Inflammatory macrophage treated with lipopolysaccharide for 4 hours (primary cell): Measurements from ENCODE around the gene RS1.

Source experiments
- DNase-seq: peaks from one replicate; pipeline ENCODE4 v3.0.0-alpha.2; 2020

RS1 gene

DNA sequence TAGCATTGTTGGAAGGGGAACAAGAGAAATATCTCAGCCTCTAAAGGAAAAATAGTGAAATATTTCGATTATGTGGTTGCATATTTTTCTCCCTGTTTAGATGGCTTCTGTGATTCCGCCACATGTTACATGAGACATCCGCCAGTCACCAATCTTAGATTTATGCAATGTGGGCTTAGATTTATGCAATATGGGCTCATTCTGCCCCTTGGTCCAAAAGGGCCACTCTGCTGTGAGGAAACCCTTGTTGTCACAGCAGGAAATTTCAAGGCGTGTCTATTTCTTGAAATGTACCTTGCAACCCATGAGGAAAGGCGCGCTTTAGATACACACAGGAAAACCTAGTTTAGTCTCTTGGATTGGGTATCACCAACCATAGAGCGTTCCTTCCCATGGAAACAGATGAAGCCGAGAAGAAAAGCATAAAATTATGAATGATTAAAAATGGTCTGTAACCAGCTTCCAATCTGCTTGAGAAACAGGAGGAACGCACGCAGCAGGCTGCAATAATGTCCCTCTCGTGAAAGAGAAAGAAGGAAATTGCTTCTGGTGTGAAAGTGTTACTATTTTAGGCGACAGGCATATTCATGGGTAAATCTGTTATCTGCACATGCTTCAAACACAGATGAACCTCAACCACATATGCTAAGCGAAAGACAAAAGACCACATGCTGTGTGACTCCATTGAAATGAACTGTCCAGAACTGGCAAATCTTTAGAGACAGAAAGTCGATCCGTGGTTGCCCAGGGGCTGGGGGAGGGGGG is 3.7 kb downstream of the RS1 start:
- peak; percentile 79 for DNase-seq

DNA sequence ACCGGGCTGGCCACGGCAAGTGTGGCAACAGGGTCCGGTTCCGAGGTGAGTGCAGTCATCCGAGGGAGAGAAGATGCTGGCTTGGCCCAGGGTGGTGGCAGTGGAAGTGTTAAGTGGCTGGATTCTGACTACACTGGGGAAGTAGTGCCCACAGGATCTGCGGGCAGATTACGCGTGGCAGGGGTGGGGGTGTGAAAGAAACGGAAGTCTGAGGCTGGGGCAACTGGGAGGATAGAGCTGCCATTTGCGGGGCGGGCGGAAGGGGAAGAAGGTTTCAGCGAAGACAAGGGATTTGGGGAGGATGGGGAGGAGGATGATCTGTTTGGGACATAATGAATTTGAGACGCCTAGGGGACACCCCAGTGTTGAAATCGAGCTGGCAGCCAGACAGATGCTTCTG is 5.3 kb downstream of the RS1 start:
- DNase-seq, result peak; percentile 51

DNA sequence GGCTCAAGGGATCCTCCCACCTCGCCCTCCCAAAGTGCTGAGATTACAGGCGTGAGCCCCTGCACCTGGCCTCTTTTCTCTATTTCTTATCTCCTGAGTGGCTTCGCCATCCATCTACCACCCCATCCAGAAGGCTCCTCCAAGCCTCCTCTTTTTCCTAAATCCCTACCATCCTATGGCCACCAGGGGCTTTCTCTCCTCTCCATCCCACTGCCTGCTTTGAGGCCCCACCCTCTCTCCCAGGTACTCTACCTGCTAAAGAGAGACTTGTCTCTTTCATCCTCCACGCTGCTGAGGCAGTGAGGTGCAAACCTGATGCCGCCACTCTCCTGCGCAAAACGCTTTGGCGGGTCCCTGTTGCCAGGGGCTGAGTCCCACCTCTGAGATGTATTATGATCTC is 7.0 kb downstream of the RS1 start:
- DNase-seq, result no peak

DNA sequence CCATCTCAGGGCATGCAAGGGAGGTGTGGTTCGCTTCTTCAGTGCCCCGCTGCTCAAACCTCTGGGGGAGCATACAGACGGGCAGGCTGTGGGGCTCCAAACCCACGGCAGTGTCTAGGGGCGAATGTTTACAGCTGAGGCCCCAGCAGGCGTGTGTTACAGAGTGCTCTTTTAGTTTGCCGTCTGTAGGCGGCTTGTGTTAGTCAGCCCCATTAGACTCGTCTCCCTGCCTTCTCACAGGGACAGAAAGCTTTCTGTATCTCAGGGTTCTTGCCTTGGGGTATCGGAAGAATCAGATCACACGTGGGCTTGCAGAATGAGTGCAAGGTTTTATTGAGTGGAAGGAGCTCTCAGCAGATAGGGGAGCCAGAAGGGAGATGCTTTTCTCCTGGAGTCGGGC is 10.6 kb downstream of the RS1 start:
- no peak for DNase-seq

DNA sequence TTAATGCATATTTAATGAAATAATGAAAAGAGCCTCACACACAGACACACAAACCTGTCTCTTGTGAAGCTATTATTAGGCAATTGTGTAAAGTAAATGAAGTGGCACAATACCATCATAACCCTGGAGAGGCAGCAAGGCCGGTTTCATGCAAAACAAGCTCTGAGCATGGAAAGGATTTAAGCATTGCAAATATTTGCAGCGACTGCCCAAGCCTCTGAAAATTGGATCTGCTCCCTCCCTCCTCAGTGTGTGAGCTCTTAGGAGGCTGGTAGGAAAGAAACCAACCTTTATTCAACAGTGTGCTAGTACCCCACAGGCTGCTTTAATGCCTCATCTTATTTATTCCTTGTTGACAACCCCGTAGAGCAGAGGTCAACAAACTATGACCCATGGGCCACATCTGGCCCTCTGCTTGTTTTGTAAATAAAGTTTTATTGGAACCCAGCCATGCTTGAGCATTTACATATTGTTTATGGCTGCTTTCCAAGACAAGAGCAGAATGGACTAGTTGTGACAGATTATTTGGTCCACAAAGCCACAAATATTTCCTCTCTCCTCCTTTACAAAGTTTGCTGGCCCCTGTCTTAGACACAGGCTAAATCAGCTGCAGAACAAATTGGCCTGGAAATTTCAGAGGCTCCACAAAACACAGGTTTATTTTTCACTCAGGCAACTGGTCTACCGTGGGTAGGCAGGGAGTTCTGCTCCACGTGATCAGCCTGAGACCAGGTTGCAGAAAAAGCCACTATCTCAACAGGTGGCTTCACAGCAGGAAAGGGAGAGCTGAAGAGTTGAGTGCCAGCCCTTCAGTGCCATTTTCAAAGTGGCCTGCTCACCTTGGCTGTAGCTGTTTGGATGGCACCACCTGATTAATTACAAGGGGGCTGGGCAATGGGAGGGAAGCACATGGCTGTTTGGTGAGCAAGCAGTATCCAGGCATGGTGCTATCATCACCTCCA is 16.8 kb downstream of the RS1 start:
- no peak for DNase-seq

DNA sequence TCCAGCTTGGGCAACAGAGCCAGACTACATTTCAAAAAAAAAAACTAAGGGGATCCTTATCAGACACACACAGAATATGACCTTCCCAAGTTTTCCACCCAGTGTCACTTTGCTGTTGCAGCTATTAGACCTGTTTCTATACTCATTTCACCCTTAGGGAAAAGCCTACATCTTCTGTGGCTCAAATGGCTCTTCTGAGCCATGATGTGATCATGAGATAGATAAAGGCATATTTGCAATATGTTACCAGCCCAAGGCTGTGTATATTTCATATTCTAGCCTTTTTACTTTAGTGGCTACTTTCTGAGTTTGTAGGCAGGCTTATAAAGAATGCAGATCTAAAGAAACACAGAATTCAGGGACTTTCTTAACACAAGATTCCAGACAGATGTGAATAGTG is 19.3 kb downstream of the RS1 start:
- DNase-seq, result no peak

DNA sequence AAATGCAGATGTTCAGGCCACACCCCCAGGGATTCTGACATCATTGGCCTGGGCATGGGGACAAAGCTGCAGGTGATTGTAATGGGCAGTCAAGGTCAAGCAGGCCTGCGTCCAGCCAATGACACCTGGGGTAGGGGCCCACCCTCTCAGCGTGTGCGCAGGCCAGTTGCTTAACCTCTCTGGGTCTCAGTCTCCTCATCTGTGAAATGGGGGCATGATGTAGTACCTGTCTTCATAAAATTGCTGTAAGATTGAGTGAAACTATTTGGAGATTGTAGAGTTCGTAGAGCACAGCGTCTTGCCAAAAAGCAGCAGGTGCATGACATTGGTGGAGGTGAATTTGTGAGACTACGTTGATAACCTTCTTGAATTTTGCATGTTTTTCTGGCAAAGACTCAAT is 21.2 kb downstream of the RS1 start:
- no peak for DNase-seq

DNA sequence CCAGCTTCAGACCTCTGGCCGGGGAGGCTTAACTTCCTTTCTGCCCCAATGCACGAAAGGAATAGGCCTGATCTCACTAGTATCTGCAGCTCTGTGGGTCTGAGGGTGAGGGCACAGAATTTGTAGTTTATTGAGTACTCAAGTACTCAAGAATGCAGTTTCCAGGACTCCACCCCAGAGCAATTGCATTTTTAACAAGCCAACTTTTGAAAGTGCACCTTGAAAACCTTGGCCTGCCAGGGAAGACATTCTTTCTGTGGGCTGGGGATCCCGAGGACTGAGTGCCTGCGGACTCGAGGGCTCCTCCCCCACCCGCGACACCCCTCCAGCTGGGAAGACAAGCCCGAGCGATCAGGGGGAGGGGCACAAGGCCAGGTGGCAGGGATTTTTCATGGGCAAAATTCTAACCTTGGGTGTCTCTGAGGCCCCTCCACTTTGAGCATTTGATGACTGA is 22.4 kb downstream of the RS1 start:
- no peak for DNase-seq

DNA sequence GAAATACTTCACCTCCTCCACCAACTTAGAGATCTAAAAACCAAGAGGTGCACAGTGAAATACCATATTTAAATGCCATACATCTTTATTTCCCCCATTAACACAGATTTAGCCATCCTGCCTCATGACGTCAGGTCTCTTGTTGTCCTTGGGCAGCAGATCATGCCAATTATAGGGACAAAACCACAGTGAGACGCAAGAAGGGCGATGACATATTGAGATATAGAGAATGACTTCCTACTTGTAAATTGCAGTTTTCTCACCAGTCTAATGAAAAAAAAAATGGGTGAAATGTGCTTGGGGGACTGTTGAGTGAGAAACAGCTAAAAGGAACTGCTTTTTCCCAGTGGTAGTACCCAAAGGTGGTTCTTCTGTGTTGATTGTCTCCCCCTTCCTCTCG is 24.3 kb downstream of the RS1 start:
- peak; percentile 36 for DNase-seq

DNA sequence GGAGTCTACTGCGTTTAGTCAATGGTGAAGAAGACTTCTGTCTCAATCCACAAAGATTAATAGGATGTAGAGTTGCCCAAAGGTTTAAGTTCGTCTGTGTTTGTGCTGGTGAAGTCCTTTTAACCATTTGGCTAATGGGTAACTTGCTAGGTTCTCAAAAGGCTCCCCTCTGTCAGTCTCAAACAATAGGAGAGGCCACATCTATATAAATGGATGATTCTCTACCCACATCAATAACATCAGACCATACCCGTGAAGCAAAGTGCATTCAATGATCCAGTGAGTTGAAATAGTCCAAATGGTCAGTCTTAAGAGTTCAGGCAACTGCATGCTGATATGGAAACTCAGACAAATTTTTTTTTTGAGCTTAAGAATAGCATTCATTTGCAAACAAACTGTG is 28.1 kb downstream of the RS1 start:
- DNase-seq, result no peak

DNA sequence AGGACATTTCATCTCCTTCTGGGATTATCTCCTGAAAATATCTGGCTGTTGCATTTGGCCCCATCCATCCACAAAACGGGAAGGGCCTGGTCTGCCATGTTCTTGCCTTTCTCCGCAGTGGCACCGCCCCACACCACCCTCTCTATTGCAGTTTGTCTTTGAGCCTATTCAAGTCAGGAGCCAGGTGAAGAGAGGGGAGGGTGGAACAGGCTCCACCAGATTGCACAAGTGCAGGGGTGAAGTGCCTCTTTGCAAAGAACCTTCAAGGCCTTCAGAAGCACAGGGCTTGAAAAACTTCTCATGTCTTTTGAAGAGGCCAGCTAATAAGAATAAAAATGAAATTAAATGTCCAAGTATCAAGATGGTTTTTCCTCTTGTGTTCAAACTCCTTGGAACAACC is 28.7 kb downstream of the RS1 start:
- no peak for DNase-seq

DNA sequence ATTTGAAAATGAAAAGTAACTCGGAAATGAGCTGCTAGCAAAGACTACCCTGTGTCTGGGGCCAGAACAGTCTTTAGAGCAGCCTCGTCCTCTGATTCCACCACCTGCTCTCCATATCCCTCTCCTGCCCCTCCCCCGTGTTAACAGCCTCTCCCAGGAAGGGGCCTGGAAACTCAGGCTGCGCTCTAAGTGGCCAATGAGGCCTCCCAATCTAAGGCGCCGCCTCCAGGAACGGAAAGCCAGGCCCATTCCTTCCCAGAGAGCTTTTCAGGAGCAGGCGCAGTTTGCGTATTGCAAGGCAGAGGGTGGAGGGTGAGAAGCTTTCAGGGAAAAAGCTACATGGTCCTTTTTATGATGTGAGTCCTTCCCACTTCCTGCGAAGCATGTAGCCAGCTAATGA is 31.2 kb downstream of the RS1 start:
- no peak for DNase-seq

DNA sequence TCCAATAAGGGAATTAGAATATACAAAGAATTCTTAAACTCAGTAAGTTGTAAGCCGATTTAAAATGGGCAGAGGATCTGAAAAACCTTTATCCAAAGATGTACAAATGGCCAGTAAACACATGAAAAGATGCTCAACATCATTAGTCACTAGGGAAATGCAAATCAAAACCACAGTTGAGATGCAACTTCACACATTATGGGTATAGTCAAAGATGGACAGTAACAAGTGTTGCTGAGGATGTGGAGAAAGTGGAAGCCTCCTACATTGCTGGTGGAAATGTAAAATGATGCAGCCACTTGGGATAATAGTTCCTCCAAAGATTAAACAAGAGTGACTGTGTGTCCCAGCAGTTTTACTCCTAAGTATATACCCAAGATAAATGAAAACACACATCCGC is 32.6 kb downstream of the RS1 start:
- no peak for DNase-seq

DNA sequence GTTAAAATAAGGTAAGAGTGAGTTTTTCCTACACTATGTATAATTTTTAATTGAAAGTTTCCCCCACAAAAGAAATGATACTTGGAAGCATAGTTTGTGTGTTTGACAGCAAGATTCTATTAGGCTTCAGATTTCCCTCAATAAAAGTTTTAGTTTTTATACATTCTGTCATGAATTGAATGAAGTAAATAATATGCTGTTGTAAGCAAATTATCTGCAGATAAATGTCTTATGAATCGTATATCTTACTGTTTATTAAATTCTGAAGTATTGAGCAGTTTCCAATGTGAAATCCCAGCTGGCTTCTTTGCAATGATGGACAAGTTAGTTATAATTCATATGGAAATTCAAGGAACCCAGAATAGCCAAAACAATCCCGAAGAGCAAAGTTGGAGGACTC is 33.5 kb downstream of the RS1 start:
- DNase-seq, result no peak

DNA sequence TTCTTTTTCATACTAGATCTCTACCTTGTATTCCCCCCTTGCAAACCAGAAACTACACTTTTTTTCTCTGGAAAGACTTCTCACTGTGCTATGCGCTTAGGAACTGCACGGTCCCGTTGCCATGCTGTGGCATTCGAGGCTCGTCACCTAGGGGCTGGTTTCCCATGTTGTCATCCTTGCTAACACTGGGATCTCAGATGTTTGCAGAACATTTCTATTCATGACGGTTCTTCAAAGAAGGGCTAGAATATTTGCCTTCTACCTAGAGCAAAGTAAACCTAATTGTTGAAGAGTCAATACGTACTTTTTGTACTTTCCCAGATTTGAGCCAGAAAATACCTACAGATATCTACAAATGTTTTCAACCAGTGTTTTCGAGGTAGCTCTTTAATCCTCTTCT is 41.0 kb downstream of the RS1 start:
- no peak for DNase-seq

DNA sequence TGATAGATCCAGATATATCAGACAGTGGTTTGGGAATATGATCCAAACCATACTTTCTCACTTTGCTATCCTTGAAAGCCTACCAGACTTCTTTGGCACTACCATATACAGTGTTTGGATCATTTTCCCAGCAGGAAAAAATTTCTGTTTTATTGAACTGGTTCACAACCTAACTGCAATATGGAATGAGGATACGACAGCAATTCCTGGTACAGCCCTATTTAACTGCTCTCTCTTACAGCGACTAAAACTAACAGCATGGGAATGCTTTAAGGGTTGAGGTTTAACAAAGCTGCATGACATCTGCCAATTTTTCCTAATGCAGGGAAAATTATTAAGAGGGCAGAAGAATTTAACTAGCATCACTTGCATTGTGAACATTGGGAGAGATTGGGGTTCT is 47.3 kb downstream of the RS1 start:
- no peak for DNase-seq

DNA sequence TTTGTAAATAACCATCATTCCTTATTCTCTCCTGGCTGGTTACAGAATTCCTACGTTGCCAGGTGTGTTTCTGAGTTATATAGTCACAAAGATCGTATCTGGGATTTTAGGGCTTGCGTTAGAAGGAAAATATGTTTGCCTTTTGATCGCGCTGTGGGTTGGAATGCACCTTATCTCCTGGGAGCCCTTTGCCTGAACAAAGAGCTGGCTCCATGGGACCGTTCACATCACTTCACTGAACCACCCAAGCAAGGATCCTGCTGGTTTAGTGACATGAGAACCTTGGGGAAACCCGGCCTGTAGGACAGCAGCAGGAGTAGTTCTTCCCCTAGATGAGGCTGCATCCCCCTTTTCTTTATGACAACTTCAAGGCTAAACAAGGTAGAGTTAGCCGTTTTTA is 51.6 kb downstream of the RS1 start:
- no peak for DNase-seq

DNA sequence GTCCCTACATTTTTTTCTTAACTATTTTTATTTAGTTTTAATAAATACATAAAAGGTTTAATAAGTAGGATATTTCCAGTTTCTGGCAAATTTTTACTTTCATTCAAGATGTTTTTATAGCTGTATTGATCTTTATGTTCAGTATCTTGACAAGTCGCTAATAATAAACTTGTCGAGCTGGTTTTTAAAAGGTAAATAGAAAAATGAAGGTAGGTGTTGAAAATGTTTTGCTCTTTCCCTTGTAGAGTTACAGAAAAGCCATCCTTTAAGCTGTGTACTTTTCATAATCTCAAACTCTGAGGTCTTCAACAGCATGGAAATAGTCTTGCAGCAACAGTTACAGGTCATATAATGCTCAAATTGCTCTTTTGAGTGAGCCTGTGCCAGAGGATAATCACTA is 52.6 kb downstream of the RS1 start:
- DNase-seq, result no peak

DNA sequence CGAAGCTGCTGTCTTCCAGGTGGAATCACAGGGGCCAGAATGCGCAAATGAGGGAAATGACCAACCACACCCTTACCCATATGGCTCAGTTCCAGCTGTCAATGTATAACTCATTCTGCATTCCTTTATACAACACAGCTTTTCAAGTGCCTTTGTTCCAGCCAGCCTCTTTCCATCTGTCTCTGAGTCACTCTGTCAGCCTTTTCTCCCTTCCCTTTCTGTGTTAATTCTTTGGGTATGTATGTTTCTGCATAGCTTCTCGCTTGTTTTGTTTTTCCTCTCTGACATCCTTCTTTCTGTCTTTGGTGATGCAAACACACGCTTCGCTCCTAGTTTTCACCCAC is 54.5 kb downstream of the RS1 start:
- DNase-seq, result peak; percentile 8

DNA sequence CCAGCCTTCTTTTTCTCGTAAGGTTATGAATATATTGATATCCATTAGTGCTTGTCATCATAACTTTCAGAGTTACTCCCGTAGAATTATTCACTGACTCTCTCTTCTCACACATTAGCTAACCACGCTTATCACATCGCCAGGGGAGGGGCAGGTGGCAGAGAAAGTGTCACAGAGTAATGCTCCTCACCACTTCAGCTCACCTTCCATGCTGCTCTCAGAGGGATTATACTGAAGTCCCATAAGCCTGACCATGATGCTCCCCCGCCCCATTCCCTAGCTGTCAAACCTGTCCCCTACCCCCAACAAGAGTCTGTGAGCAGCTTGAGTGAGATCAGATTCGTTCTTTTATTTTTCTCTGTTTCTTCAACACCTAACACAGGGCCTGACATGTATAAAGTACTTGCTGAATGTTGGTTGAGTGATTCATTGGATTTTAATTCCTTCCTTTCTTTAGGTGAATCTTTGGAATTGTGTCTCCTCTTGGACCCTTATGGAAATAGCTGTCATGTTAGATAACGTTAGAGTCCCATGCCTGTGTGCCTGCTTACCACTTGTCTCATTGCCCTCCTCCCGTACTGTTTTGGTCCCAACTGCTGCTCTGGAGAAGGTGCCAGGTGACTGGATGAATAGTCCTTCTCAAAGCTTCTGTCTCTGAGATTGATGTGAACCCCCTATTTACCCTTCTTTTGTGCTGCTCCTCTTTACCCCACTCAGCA is 55.1 kb downstream of the RS1 start:
- no peak for DNase-seq

DNA sequence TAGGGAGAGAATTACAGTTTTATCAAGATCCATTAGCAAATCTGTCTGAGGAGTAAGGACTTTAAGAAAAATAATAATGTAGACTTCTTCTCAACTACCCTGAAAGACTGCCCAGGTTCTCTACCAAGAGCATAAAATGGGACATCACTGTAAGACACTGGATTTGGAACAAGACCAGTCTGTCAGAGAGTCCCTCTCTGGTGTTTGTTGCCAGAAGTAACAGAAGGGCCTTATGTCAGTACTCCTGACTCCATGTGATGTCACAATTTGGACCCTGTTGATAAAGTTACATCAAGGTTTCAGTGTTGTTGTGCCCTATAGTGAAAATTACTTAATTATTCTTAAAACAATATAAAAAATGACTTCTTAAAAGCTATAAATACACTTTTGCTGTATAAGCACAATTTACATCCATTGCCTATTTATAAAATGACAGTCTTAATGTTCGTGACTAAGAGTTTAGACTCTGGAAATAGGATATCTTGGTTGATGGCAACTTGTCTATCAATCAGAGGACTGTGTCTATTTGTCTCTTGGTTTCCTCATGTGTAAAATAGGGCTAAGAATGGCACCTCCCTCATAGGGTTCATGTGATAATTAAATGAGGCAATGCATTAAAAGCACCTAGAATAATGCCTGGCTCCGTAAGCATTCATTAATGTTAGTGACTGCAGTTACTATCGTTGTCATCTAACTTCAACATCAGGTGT is 57.8 kb downstream of the RS1 start:
- DNase-seq, result no peak

DNA sequence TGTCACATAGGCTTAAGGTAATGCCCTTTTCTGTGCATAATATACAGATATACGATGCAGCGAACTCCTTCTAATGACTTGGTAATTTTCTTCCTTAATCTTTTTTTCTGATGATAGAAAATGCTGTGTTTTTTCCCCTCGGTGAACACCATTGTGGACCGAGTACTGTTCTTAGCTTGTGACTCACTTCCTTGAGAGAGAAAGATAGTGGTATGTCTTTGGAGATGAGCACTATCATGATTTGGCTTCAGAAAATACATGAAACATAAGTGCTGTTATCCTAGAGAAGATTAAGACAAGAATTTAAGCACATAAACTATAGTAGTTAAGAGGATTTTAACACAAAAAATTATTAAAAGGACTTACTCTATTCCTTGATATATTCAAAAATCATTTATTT is 63.9 kb downstream of the RS1 start:
- no peak for DNase-seq

DNA sequence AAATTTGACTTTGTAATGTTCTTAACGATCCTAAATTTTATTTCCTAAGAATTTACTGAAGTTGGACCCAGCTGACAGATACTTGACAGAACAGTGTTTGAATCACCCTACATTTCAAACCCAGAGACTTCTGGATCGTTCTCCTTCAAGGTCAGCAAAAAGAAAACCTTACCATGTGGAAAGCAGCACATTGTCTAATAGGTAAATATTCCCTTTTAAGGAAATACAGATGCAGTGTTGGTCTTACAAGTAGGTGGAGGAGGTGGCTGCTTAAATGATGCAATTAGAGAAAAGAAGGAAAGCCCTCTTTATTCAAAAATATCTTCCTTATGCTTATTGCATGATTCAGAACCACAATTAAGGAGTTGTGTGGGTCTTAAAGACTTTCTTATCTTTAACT is 73.5 kb downstream of the RS1 start:
- DNase-seq, result no peak
